Activated CD8-positive, alpha-beta T cell treated with anti-CD3 and anti-CD28 coated beads for 36 hours (primary cell): ENCODE results near the gene SCIMP. TPM values are rescaled to one million over a fixed set of nuclear protein-coding genes. Genes with fewer than 3 reads are reported as not detected.
"Not testable (repeated sequence)": the region's sequence is repeated elsewhere in the genome, so short reads cannot be mapped to it uniquely, and the experiment has no call there.

ENCODE experiments used
- ATAC-seq: fragments of 200-7000 bp; cut with Tn5 transposase; one replicate; pipeline ENCODE4 v1.10.0; 2021; ENCODE audit warnings: mild to moderate bottlenecking, moderate library complexity
- CTCF ChIA-PET: fragments of 350-600 bp; sonication (Branson Sonifier 250); formaldehyde crosslinking; loops from one replicate; lab custom pipeline; 2021; ENCODE audit warnings: antibody characterized with exemption; lab: Charles Lee
- POLR2A ChIA-PET: fragments of 350-600 bp; sonication (Branson Sonifier 250); formaldehyde crosslinking; loops from one replicate; lab custom pipeline; 2021; ENCODE audit warnings: antibody characterized with exemption; lab: Charles Lee
- DNase-seq: peaks from one replicate; pipeline ENCODE4 v3.0.0-alpha.2; 2020
- H3K27ac Mint-ChIP-seq: one replicate; pipeline ENCODE4 v1.8.0; 2021; ENCODE audit warnings: mild to moderate bottlenecking, mixed read lengths
- H3K27me3 Mint-ChIP-seq: one replicate; pipeline ENCODE4 v1.8.0; 2021; ENCODE audit warnings: mixed read lengths
- H3K36me3 Mint-ChIP-seq: one replicate; pipeline ENCODE4 v1.8.0; 2021; ENCODE audit warnings: low read depth, mixed read lengths
- H3K4me1 Mint-ChIP-seq: one replicate; pipeline ENCODE4 v1.8.0; 2021; ENCODE audit warnings: low read depth, mixed read lengths
- H3K4me3 Mint-ChIP-seq: one replicate; pipeline ENCODE4 v1.8.0; 2021; ENCODE audit warnings: mild to moderate bottlenecking, moderate library complexity, mixed read lengths
- H3K9me3 Mint-ChIP-seq: one replicate; pipeline ENCODE4 v1.8.0; 2021; ENCODE audit warnings: mixed read lengths
- CTCF ChIP-seq: fragments of 200-600 bp; IDR thresholded peaks from one replicate; pipeline ENCODE4 v1.8.0; 2022; ENCODE audit warnings: antibody characterized with exemption, mild to moderate bottlenecking
- intact Hi-C: fragments of 100-400 bp; cut with micrococcal nuclease; formaldehyde crosslinking; loops from one replicate; pipeline ENCODE4 v1.10.0; 2022
- total RNA-seq, 2 experiments: library from RNA; stranded (reverse); gene quantifications; one replicate each; pipeline ENCODE4 v1.2.3, GENCODE V29; 2021

SCIMP gene
- total RNA-seq, 2 experiments from 2014 or later: 0.13 to 0.54 TPM

GRCh38 chr17:5181509-5182305 is 53.0 kb downstream of the SCIMP start:
- intact Hi-C loops: no loop called here
- CTCF ChIA-PET: interaction anchor here (0.8 kb wide), 1 partner anchor 9 kb away, joined by 4 read pairs; no protein-coding TSS in a partner anchor
- Mint-ChIP-seq H3K4me1 (no peaks in the 10 kb centered on the region), H3K27ac (no peak overlapping the region), H3K36me3 (peaks cover 81% of the 10 kb centered on the region), H3K27me3 (no peaks in the 10 kb centered on the region), H3K9me3 (peaks cover 77% of the 10 kb centered on the region), H3K4me3 (no peak overlapping the region)
- DNase-seq (no peak), ATAC-seq (no peak)
- no peak for TF ChIP-seq CTCF
- POLR2A ChIA-PET: interaction anchor here (0.7 to 2.7 kb wide), 4 partner anchors 10 to 86 kb away, joined by 3 to 14 read pairs (median 5); partner anchors contain the start of gene ZNF594

- ChIA-PET POLR2A (no interaction called here), CTCF (no interaction called here)
- intact Hi-C loops: no loop called here
- peaks cover 67% of the 10 kb centered on the region for H3K9me3 Mint-ChIP-seq
- TF ChIP-seq CTCF: no peak
- H3K27ac Mint-ChIP-seq: no peak overlapping the region
- H3K27me3 Mint-ChIP-seq: no peaks in the 10 kb centered on the region
- no peak for ATAC-seq
- H3K4me3 Mint-ChIP-seq: no peak overlapping the region
- H3K4me1 Mint-ChIP-seq: no peaks in the 10 kb centered on the region
- no peak for DNase-seq
- peaks cover 79% of the 10 kb centered on the region for H3K36me3 Mint-ChIP-seq
Measured at GRCh38 chr17:5179003-5179402, 55.7 kb downstream of the SCIMP start.

- H3K4me3 Mint-ChIP-seq, ATAC-seq, POLR2A ChIA-PET, H3K4me1 Mint-ChIP-seq, H3K27ac Mint-ChIP-seq, H3K27me3 Mint-ChIP-seq, CTCF ChIA-PET, DNase-seq, intact Hi-C loops: not testable (repeated sequence)
- H3K36me3 Mint-ChIP-seq: peaks cover 43% of the 10 kb centered on the region
- H3K9me3 Mint-ChIP-seq: peaks cover 38% of the 10 kb centered on the region
Measured at GRCh38 chr17:5175027-5175426, 59.6 kb downstream of the SCIMP start.

GRCh38 chr17:5165791-5166564 is 68.7 kb downstream of the SCIMP start:
- POLR2A ChIA-PET, H3K4me1 Mint-ChIP-seq, H3K27ac Mint-ChIP-seq, H3K9me3 Mint-ChIP-seq, H3K36me3 Mint-ChIP-seq, CTCF ChIA-PET, DNase-seq, ATAC-seq, H3K4me3 Mint-ChIP-seq, intact Hi-C loops: not testable (repeated sequence)
- H3K27me3 Mint-ChIP-seq: peaks cover 13% of the 10 kb centered on the region

- CTCF ChIA-PET: no interaction called here
- POLR2A ChIA-PET: no interaction called here
- H3K27ac Mint-ChIP-seq: no peak overlapping the region
- H3K9me3 Mint-ChIP-seq: no peaks in the 10 kb centered on the region
- intact Hi-C loops: no loop called here
- peaks cover 13% of the 10 kb centered on the region for H3K27me3 Mint-ChIP-seq
- no peak for TF ChIP-seq CTCF
- no peak overlapping the region for H3K4me3 Mint-ChIP-seq
- peaks cover 2% of the 10 kb centered on the region for H3K4me1 Mint-ChIP-seq
- no peaks in the 10 kb centered on the region for H3K36me3 Mint-ChIP-seq
- ATAC-seq (no peak), DNase-seq (no peak)
Measured at GRCh38 chr17:5164436-5164835, 70.2 kb downstream of the SCIMP start.

- H3K4me3 Mint-ChIP-seq, POLR2A ChIA-PET, DNase-seq, intact Hi-C loops, CTCF ChIA-PET, ATAC-seq, H3K4me1 Mint-ChIP-seq, H3K27ac Mint-ChIP-seq, H3K9me3 Mint-ChIP-seq, H3K36me3 Mint-ChIP-seq: not testable (repeated sequence)
- peaks cover 25% of the 10 kb centered on the region for H3K27me3 Mint-ChIP-seq
Measured at GRCh38 chr17:5161793-5162192, 72.9 kb downstream of the SCIMP start.

- DNase-seq, H3K36me3 Mint-ChIP-seq, H3K4me3 Mint-ChIP-seq, H3K4me1 Mint-ChIP-seq, H3K9me3 Mint-ChIP-seq, ATAC-seq, H3K27ac Mint-ChIP-seq, intact Hi-C loops, POLR2A ChIA-PET, CTCF ChIA-PET: not testable (repeated sequence)
- peaks cover 21% of the 10 kb centered on the region for H3K27me3 Mint-ChIP-seq
Measured at GRCh38 chr17:5160702-5161101, 74.0 kb downstream of the SCIMP start.
